OCI-LY1 (cell line): ENCODE data around the gene FAM13C.

Experiments used
- H2AFZ ChIP-seq: fragments of 200-600 bp; sonication (generic), shearing (Covaris generic); 2 replicates; pipeline ENCODE4 v1.6.0; 2014; ENCODE audit warnings: antibody characterized with exemption, mild to moderate bottlenecking, low read length
- H3F3A ChIP-seq: fragments of 200-600 bp; sonication (generic), shearing (Covaris generic); 2 replicates; pipeline ENCODE4 v1.6.0; 2014; ENCODE audit warnings: mild to moderate bottlenecking, antibody characterized with exemption, low read length, moderate library complexity; ENCODE audit not compliant: insufficient read depth
- H3K27ac ChIP-seq: fragments of 200-600 bp; sonication (generic); 2 replicates; pipeline ENCODE4 v1.5.1; 2014; ENCODE audit warnings: low read length, mixed run types, mild to moderate bottlenecking, low read depth; ENCODE audit not compliant: poor library complexity, severe bottlenecking
- H3K27me3 ChIP-seq: fragments of 200-600 bp; sonication (generic); 2 replicates; pipeline ENCODE4 v1.6.0; 2014; ENCODE audit warnings: antibody characterized with exemption, mild to moderate bottlenecking, low read length, moderate library complexity; ENCODE audit not compliant: insufficient read depth
- H3K36me3 ChIP-seq: fragments of 200-600 bp; sonication (generic); 2 replicates; pipeline ENCODE4 v1.6.1; 2014; ENCODE audit warnings: mild to moderate bottlenecking, antibody characterized with exemption, low read length, moderate library complexity, mixed read lengths; ENCODE audit not compliant: insufficient read depth
- H3K4me1 ChIP-seq: fragments of 200-600 bp; sonication (generic); 2 replicates; pipeline ENCODE4 v1.5.1; 2014; ENCODE audit warnings: mild to moderate bottlenecking, low read length, moderate library complexity; ENCODE audit not compliant: insufficient read depth, severe bottlenecking
- H3K4me2 ChIP-seq: fragments of 200-600 bp; sonication (generic), shearing (Covaris generic); 2 replicates; pipeline ENCODE4 v1.6.1; 2014; ENCODE audit warnings: low read length
- H3K4me3 ChIP-seq: fragments of 200-600 bp; sonication (generic); 2 replicates; pipeline ENCODE4 v1.5.1; 2014; ENCODE audit warnings: low read length, low read depth, mild to moderate bottlenecking, mixed read lengths; ENCODE audit not compliant: poor library complexity, severe bottlenecking
- H3K79me2 ChIP-seq: fragments of 200-600 bp; shearing (Covaris generic); 2 replicates; pipeline ENCODE4 v1.6.1; 2016; ENCODE audit warnings: mixed run types, low read length, mixed read lengths; ENCODE audit not compliant: insufficient read depth
- H3K9ac ChIP-seq: fragments of 200-600 bp; sonication (generic), shearing (Covaris generic); 2 replicates; pipeline ENCODE4 v1.6.1; 2014; ENCODE audit warnings: mild to moderate bottlenecking, low read length, mixed read lengths
- H3K9me2 ChIP-seq: fragments of 200-600 bp; sonication (generic), shearing (Covaris generic); 2 replicates; pipeline ENCODE4 v1.6.1; 2014; ENCODE audit warnings: low read depth, mild to moderate bottlenecking, low read length, mixed read lengths
- H3K9me3 ChIP-seq: fragments of 200-600 bp; shearing (Covaris generic); 2 replicates; pipeline ENCODE4 v1.6.1; 2014; ENCODE audit warnings: low read length, mixed read lengths
- H4K20me1 ChIP-seq: fragments of 200-600 bp; sonication (generic), shearing (Covaris generic); 2 replicates; pipeline ENCODE4 v1.6.0; 2016; ENCODE audit warnings: mild to moderate bottlenecking, low read length; ENCODE audit not compliant: insufficient read depth
- EZH2 ChIP-seq: fragments of 200-600 bp; sonication (generic), shearing (Covaris generic); IDR thresholded peaks from 2 replicates; pipeline ENCODE4 v1.8.0; 2017; ENCODE audit warnings: borderline replicate concordance, mixed run types, mild to moderate bottlenecking, antibody characterized with exemption, low read length, moderate library complexity, mixed read lengths
- TF ChIP-seq, protein P1 (sequence below): fragments of 200-600 bp; sonication (generic), shearing (Covaris generic); IDR thresholded peaks from 2 replicates; pipeline ENCODE4 v1.5.1; 2017; ENCODE audit warnings: mild to moderate bottlenecking, antibody characterized with exemption, low read length, moderate library complexity, mixed read lengths

The FAM13C gene

GRCh38 chr10:59304521-59305097, 57.7 kb downstream of the FAM13C start:
- H3K9me3 ChIP-seq = no peaks in the 10 kb centered on the region
- TF ChIP-seq EZH2 = no peak
- TF ChIP-seq, protein P1, sequence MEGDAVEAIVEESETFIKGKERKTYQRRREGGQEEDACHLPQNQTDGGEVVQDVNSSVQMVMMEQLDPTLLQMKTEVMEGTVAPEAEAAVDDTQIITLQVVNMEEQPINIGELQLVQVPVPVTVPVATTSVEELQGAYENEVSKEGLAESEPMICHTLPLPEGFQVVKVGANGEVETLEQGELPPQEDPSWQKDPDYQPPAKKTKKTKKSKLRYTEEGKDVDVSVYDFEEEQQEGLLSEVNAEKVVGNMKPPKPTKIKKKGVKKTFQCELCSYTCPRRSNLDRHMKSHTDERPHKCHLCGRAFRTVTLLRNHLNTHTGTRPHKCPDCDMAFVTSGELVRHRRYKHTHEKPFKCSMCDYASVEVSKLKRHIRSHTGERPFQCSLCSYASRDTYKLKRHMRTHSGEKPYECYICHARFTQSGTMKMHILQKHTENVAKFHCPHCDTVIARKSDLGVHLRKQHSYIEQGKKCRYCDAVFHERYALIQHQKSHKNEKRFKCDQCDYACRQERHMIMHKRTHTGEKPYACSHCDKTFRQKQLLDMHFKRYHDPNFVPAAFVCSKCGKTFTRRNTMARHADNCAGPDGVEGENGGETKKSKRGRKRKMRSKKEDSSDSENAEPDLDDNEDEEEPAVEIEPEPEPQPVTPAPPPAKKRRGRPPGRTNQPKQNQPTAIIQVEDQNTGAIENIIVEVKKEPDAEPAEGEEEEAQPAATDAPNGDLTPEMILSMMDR = no peak

GRCh38 chr10:59303018-59303417, 59.3 kb downstream of the FAM13C start:
- Histone ChIP-seq H3K4me3 (no peak overlapping the region), H2AFZ (no peak overlapping the region)

More at GRCh38 chr10:59304521-59305097, 57.7 kb downstream of the FAM13C start:
- H3K4me2 ChIP-seq = no peak overlapping the region
- H3K4me3 ChIP-seq = no peak overlapping the region
- H3K79me2 ChIP-seq = no peaks in the 10 kb centered on the region
- H3K27ac ChIP-seq = no peak overlapping the region
- H3F3A ChIP-seq = no peaks in the 10 kb centered on the region
- no peaks in the 10 kb centered on the region for H3K9me2 ChIP-seq
- no peaks in the 10 kb centered on the region for H4K20me1 ChIP-seq
- no peak overlapping the region for H3K9ac ChIP-seq
- no peak overlapping the region for H2AFZ ChIP-seq
- H3K36me3 ChIP-seq = no peaks in the 10 kb centered on the region
- H3K4me1 ChIP-seq = no peaks in the 10 kb centered on the region
- H3K27me3 ChIP-seq = no peaks in the 10 kb centered on the region

GRCh38 chr10:59302381-59302780, 60.0 kb downstream of the FAM13C start:
- TF ChIP-seq EZH2 = no peak
- TF ChIP-seq, protein P1 = no peak

More at GRCh38 chr10:59303018-59303417, 59.3 kb downstream of the FAM13C start:
- Histone ChIP-seq H3K4me1 (no peaks in the 10 kb centered on the region), H3K9me2 (no peaks in the 10 kb centered on the region), H3K79me2 (no peaks in the 10 kb centered on the region), H3K27ac (no peak overlapping the region), H3K9ac (no peak overlapping the region), H4K20me1 (no peaks in the 10 kb centered on the region), H3F3A (no peaks in the 10 kb centered on the region), H3K4me2 (no peak overlapping the region), H3K36me3 (no peaks in the 10 kb centered on the region), H3K27me3 (no peaks in the 10 kb centered on the region), H3K9me3 (no peaks in the 10 kb centered on the region)
- TF ChIP-seq EZH2 = no peak
- TF ChIP-seq, protein P1 = no peak

More at GRCh38 chr10:59302381-59302780, 60.0 kb downstream of the FAM13C start:
- Histone ChIP-seq H3K9me3 (no peaks in the 10 kb centered on the region), H3K9me2 (no peaks in the 10 kb centered on the region), H3F3A (no peaks in the 10 kb centered on the region), H3K79me2 (no peaks in the 10 kb centered on the region), H3K36me3 (no peaks in the 10 kb centered on the region), H3K4me2 (no peak overlapping the region), H4K20me1 (no peaks in the 10 kb centered on the region), H3K4me3 (no peak overlapping the region), H2AFZ (no peak overlapping the region), H3K27me3 (no peaks in the 10 kb centered on the region), H3K4me1 (no peaks in the 10 kb centered on the region), H3K27ac (no peak overlapping the region), H3K9ac (no peak overlapping the region)
